ENCODE results near the gene HPSE2.

The HPSE2 gene

GRCh38 chr10:98628206-98628605 lies 607.4 kb downstream of the HPSE2 start:
- in situ Hi-C loops (cut with HindIII; ENCODE audit: low sequenced_read_pairs): no loop called here

DNA sequence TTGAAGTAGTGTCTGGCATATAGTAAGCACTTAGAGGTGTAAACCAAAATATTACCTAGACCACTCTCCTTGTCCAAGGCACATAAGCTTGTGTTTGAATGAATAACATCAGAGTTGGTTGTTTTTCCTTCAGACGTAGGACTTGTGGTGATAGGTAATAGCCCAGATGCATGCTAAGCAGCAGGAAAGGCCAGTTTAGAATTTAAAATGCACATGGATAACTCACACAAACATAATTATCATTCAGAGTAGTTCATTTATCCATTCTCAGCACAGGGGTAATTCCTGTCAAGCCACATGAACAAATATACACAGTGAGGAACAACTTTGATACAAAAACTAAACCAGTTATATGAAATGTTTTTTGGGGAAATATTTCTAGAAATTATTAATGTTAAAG lies 607.9 kb downstream of the HPSE2 start:
- in situ Hi-C loops (cut with HindIII; ENCODE audit: low sequenced_read_pairs): no loop called here

DNA sequence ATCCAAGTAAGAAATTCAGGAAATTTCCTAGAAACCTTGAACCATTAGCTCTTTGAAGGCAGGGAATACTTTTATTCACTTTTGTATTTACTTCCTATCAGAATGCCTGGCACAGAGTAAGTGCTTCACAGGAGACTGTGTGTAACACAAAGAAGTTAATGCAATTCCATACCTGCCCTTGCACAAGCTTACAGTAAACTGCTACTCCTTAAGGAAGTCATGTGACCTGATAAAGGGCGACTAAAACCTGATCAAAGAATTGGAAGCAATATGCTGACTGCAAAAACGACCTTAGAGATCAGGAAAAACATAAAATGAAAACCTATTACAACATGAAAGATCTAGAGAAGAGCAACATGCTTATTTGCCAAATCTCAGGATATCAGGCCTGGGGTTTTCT lies 610.7 kb downstream of the HPSE2 start:
- in situ Hi-C loops (cut with HindIII; ENCODE audit: low sequenced_read_pairs): no loop called here

DNA sequence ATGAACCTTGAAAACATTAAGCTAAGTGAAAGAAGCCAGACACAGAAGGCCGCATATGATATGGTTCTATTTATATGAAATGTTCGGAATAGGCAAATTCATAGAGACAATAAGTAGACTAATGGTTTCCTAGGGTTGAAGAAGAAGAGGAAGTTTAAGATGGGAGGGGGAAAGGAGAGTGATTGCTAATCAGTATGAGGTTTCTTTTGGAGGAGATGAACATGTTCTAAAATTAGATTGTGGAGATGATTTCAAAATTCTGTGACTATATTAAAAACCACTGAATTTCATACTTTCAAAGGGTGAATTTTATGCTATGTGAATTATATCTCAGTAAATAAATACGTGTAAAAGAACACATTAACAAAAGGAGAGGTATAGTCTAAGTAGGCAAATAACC lies 612.5 kb downstream of the HPSE2 start:
- in situ Hi-C loops (cut with HindIII; ENCODE audit: low sequenced_read_pairs): no loop called here

DNA sequence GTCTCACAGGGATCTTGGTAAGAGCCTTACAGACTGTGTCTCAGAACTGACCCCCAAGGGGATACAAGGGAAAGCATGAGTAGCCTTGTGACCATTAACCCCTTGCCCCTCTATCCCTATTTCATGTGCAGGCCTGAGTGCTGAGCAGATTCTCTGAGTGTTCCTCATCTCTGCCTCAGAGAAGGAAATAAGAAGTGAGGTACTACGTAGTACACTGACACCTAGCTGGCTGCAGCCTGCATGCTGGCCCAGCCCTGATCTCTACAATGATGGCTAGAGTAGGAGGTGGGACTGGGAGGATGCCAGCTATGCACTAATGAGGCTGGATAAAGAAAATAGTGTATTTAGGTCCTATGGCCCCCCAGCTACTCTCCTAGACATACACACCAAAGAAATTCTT lies 614.0 kb downstream of the HPSE2 start:
- in situ Hi-C loops (cut with HindIII; ENCODE audit: low sequenced_read_pairs): no loop called here

DNA sequence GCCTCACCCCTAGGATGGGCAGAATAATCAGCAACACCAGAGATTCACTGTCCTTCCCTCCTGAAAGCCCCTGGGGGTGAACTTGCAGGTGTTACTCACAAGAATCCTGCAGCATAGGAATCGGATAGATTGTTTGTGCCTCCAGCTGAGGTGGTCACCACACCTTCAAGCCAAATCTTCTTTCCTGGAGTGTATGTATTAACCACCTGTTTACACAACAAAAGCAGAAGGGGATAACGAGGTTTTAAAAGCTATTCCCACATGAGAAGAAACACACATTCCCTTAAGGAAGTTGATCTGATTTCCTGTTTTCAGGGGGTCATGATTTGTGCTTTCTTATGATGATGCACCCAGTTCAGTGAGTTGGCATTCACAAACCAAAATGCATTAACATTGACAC lies 615.1 kb downstream of the HPSE2 start:
- in situ Hi-C loops (cut with HindIII; ENCODE audit: low sequenced_read_pairs): no loop called here

GRCh38 chr10:98619446-98619845 lies 616.2 kb downstream of the HPSE2 start:
- in situ Hi-C loops (cut with HindIII; ENCODE audit: low sequenced_read_pairs): no loop called here

GRCh38 chr10:98617906-98618520 lies 617.6 kb downstream of the HPSE2 start:
- in situ Hi-C loops (cut with HindIII; ENCODE audit: low sequenced_read_pairs): no loop called here

- in situ Hi-C loops (cut with HindIII; ENCODE audit: low sequenced_read_pairs): no loop called here
Measured at GRCh38 chr10:98613446-98613845, 622.2 kb downstream of the HPSE2 start.

- in situ Hi-C loops (cut with HindIII; ENCODE audit: low sequenced_read_pairs): no loop called here
Measured at GRCh38 chr10:98611436-98611835, 624.2 kb downstream of the HPSE2 start.

GRCh38 chr10:98610836-98611235 lies 624.8 kb downstream of the HPSE2 start:
- in situ Hi-C loops (cut with HindIII; ENCODE audit: low sequenced_read_pairs): no loop called here

DNA sequence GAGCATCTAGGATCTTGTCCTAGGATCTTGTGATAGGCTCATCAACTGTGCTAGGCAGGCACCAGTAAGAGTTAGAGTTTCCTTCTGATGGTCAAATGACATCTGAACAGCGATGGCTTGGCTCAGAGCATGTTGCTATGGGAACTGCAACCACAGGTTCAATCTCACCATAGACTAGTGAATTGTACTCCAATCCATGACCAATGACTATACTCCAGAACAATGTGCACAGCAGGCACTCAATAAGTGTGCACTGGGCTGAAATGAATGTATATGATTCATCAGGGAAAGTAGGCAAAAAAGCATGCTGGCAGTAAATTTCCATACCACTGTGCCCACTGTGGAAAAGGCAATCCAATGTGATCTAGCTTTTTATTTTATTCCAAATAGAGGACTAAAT lies 625.4 kb downstream of the HPSE2 start:
- in situ Hi-C loops (cut with HindIII; ENCODE audit: low sequenced_read_pairs): no loop called here

- in situ Hi-C loops (cut with HindIII; ENCODE audit: low sequenced_read_pairs): no loop called here
Measured at GRCh38 chr10:98609265-98609664, 626.4 kb downstream of the HPSE2 start.

GRCh38 chr10:98608411-98608810 lies 627.2 kb downstream of the HPSE2 start:
- in situ Hi-C loops (cut with HindIII; ENCODE audit: low sequenced_read_pairs): no loop called here

GRCh38 chr10:98602224-98602623 lies 633.4 kb downstream of the HPSE2 start:
- in situ Hi-C loops (cut with HindIII; ENCODE audit: low sequenced_read_pairs): no loop called here

DNA sequence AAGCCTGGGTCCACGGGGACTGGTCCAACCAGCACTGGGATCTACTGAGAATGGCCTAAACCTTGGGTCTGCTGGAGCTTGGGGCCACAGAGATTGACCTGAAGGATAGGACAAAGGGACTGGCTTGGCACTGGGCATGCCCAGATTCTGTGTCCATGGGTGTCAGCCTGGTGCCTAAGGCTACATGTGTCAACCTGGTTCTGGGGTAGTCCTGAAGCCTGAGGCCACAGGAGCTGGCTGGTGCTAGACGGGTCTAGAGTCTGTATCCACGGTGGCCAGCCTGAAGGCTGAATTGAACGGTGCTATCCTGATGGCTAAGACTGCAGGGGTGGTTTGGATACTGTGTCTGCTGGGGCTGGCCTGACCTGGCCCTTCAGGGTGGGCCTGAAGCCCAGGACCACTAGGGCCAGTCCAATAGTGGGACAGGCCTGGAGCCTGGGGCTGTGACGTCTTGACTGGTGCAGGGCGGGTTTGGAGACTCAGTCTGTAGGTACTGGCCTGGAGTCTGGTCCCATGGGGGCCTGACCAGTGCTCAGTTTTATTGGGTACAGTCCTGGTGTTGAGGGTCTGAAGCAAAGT lies 636.5 kb downstream of the HPSE2 start:
- in situ Hi-C loops (cut with HindIII; ENCODE audit: low sequenced_read_pairs): no loop called here

DNA sequence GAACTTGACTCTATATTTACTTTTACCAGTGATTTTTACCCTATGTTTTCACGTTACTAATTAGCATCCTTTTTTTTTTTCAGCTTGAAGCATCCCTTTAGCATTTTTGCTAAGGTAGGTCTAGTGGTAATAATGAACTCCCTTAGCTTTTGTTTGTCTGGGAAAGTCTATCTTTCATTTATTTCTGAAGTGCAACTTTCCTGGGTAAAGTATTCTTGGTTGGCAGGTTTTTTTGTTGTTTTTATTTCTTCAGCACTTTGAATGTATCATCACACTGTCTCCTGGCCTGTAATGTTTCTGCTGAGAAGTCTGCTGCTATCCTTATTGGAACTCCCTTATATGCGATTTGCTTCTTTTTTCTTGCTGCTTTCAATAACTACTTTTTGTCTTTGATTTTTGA lies 639.2 kb downstream of the HPSE2 start:
- in situ Hi-C loops (cut with HindIII; ENCODE audit: low sequenced_read_pairs): no loop called here

GRCh38 chr10:98589691-98590090 lies 646.0 kb downstream of the HPSE2 start:
- in situ Hi-C loops (cut with HindIII; ENCODE audit: low sequenced_read_pairs): no loop called here

- in situ Hi-C loops (cut with HindIII; ENCODE audit: low sequenced_read_pairs): no loop called here
Measured at GRCh38 chr10:98589007-98589406, 646.6 kb downstream of the HPSE2 start.

GRCh38 chr10:98587156-98587837 lies 648.4 kb downstream of the HPSE2 start:
- in situ Hi-C loops (cut with HindIII; ENCODE audit: low sequenced_read_pairs): no loop called here

DNA sequence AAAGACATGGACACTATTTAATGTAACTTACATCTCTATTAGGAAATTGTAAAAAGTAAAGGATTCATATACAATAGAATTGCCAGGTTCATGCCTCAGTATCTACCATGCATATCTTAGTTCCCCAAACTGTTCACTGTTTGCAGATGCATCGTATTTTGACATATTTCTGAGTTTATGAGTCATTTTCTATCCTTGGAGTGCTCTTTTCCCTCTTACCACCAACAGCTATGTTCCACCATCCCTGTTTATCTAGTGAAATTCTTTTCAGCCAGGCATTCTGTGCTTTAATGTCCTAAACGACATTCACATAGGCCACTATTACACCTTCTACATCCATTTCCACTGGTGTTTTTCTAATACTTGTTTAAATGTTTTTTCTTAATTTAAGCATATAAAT lies 649.6 kb downstream of the HPSE2 start:
- in situ Hi-C loops (cut with HindIII; ENCODE audit: low sequenced_read_pairs): no loop called here

DNA sequence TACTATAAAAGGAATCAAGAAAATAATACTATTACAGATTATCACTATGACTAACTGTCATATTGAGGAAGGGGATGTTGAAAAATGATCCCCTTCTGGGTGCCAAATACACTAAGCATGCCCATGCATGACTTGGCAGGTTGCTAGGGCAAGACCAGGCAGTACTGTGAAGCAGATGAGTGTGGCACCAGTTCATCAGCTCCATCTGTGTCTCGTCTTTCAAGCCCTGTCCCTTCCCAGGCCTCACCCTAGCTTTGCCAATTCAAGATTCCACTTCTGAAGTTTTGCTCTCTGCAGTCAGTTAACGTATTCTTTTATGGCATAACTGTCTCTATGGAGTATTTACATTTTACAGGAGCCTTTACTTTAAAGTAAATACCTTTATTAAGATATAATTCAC lies 653.3 kb downstream of the HPSE2 start:
- in situ Hi-C loops (cut with HindIII; ENCODE audit: low sequenced_read_pairs): no loop called here

DNA sequence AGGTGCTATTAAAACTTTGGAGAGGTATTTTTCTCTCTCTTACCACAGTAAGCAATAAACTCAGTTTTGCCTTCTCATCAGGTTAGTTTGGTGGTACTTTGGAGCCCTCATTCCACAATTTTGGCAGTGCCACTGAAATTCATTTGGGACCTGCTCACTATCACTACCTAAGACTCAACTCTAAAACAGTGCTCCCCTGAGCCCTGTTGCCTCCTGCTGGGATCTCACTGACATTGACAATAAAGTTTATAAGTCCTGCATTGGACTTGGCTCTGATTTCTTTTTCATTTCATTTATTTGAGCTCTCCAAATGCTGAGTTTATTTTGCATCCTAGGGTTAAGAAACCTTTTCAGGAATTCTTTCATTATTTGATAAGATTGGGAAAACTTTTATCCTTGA lies 658.1 kb downstream of the HPSE2 start:
- in situ Hi-C loops (cut with HindIII; ENCODE audit: low sequenced_read_pairs): no loop called here

Data from endothelial cell of hepatic sinusoid (primary cell).